GM18517 (cell line): ENCODE measurements around the gene GYS2.
A peak's percentile ranks its signal among the peaks of the same experiment; 100 is the strongest.
"Not testable (repeated sequence)": the region's sequence is repeated elsewhere in the genome, so short reads cannot be mapped to it uniquely, and the experiment has no call there.

Experiments used
- ATAC-seq: cut with Tn5 transposase; IDR thresholded peaks from one replicate; pipeline ENCODE4 v1.9.1; 2021; ENCODE audit warnings: mild to moderate bottlenecking, moderate library complexity; ENCODE audit not compliant: unreplicated experiment

Gene GYS2

GRCh38 chr12:21604245-21605101 lies at the start of gene GYS2:
TSS of gene GYS2 (minus strand) at chr12:21604847. CDS start at chr12:21604592, 255 bp downstream.
- no peak for ATAC-seq

GRCh38 chr12:21651821-21652220 lies 47.2 kb upstream of the GYS2 start:
- no peak for ATAC-seq

- ATAC-seq = no peak
Observed at GRCh38 chr12:21650997-21651396, 46.4 kb upstream of the GYS2 start.

DNA sequence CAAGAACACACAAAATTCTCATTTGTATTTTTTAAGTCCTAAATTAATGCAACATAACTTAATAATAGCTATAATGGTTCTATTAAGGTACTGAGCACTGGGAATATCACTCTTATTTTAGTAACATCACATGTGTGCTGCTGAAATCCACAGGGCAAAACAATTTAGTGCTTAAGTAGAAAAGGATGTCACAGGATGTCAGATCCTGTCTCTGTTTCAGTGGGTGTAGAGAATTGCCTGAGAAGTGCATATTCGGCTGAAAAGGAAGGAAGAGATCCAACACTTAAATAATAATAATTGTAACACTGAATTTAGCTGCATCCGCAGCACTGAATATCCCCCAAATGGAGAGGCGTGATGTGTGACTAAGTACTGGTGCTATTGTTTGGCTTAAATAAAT lies 44.4 kb upstream of the GYS2 start:
- ATAC-seq = no peak

- ATAC-seq = no peak
Observed at GRCh38 chr12:21648378-21648777, 43.7 kb upstream of the GYS2 start.

DNA sequence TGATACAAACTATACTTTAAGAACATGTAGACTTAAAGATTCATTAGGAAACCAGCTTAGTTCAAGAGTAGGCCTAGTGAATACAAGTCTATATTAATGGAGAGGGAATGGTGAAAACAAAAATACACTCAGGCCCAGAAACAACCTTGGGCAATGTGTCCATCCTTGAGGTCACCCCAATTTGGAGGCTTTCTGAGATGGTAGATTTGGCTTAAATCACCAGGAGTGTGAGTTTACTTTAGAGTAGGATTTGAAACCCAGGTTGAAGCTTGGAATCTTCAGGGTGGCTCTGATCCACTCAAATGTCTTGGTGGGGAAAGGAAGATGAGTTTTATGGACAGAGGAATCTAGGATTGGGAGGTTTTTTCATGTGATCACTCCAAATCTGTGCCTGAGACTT lies 42.5 kb upstream of the GYS2 start:
- no peak for ATAC-seq

- ATAC-seq = not testable (repeated sequence)
Observed at GRCh38 chr12:21645041-21645500, 40.4 kb upstream of the GYS2 start.

DNA sequence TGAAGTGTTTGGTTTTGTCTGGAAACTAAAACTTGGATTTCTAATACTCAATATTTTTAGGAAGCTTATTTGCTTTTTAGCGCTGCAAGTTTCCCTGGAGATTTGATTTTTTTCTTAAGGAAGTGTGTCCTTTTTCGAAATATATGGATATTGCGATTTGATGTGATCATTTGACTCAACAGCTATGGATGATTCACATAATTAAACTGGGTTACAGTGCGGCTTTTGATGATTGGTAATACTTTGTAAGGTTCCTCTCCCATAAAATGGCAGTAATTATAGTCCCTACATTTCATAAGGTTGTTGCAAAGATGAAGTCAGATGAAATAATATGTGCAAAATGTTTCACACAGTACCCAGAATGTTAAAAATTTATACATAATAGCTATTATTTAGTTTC lies 39.9 kb upstream of the GYS2 start:
- no peak for ATAC-seq

GRCh38 chr12:21643758-21644157 lies 39.1 kb upstream of the GYS2 start:
- ATAC-seq = no peak

GRCh38 chr12:21642707-21643389 lies 38.2 kb upstream of the GYS2 start:
- peak; percentile 63 for ATAC-seq

DNA sequence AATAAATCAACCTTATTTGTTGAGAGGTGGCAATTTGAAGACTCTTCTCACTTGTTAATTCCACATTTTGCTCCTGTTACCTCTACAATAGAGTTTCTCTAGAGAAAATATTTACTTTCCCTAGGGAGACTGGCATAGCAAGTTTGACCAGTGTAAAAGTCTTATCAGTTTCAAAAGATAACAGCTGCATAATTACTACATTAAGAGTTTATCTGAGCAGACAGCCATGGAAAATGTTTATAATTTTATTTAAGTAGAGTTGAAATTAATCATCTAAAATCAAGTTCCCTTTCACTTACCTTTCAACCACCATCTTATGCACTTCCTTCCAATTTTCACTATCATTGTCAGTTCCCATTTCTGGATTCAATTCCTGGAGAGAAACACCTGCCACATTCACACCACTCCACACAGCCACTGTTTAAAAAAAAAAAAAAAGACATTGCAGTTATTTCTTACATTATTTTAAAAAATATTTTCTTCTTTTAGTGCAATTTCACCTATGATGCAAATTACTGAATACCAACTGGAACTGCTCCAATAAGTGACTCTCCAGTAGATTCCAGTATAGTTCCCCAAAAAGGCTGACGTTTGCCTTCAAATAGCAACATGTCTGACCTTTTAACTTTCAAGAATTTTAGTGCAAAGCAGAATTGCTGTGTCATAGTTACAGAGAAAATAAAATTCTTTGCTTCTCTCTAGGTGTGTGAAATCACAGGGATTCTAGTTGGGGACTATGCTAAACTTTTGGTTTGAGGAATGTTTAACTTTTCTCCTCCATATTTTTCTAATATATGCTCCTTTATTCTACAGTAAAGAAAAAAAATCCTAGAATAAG lies 33.6 kb upstream of the GYS2 start:
- ATAC-seq = no peak

DNA sequence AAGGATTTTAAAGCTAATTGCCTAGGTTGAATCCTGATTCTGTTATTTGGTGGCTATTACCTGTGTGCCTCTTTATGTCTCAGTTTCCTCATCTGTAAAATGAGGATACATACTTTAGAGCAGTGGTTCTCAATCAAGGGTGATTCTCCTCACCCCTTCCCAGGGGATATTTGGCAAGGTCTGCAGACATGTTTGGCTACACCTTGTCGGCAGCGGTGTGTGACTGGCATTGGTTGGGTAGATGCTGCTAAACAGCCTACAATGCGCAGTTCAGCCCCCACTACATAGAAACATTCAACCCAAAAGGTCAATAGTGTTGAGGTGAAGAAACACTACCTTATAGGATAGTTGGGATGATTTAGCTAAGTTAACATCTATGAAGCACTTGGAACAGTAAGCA lies 29.6 kb upstream of the GYS2 start:
- ATAC-seq = no peak

GRCh38 chr12:21631367-21631766 lies 26.7 kb upstream of the GYS2 start:
- ATAC-seq = no peak

- ATAC-seq = no peak
Observed at GRCh38 chr12:21627924-21628323, 23.3 kb upstream of the GYS2 start.

DNA sequence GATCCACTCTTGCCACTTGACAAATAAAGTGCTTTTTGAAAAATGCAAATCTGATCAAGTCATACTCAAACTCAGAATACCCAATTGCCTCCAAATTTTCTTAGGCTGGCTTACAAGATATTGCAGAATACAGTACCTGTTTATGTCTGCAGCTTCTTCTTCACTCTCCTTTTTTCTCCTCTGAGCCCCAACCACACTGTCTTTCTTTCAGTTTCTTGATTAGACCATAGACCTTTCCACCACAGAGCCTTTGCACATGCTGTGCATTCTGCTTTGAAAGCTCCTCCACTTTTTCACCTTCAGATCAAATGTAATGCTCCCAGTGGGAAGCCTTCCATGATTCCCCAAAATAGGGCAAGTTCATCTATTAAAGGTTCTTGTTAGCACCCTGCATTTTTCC lies 13.9 kb upstream of the GYS2 start:
- ATAC-seq = no peak

DNA sequence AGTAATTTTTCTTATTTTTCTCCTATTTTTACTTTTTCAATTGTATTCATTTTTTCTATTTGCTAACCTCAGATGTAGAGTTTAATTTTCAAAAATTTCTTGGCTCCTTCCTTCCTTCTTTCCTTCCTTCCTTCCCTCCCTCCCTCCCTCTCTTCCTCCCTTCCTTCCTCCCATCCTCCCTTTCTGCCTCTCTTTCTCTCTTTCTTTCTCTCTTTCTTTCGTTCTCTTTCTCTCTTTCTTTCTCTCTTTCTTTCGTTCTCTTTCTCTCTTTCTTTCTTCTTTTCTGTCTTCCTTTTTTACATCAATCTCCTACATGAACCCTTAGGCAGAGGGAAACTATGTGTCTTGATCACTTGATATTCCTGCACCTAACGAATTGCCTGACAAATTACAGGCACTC lies 12.4 kb upstream of the GYS2 start:
- no peak for ATAC-seq

- no peak for ATAC-seq
Observed at GRCh38 chr12:21615431-21615830, 10.8 kb upstream of the GYS2 start.

DNA sequence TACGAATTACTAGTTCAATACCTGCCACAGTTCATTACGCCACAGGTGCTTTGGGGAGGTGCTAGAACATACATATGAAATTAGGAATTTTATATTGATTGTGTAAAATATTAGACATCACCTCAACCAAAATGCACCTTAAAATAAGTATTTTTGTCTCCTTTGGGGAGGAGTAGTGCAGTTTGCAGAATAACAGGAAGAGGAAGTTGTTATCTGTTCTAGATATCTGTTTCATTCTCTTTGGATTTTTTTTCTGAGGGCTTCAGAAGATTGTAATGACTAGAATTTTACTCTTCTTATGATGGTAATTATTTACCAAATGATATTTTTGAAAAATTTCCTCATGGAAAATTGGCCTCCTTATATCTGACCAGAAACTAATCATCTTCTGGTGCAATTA lies 9.9 kb upstream of the GYS2 start:
- no peak for ATAC-seq

DNA sequence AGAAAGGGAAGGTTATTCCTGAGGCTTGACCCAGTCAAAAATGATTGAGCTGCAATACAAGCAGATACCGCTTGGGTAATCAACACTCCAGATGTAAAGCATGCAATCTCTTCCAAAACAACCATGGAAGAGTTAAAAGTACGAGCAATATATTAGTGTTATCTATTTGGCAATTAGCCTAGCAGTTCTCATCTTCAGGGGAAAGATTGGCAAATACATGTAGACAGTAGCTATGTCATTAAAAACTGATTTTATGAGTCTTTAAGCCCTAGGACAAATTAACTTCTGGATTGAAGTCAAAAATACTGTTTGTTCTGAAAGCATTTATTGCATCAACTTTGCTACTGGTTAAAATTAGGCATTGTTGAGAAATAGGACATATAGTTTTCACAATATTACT lies 9.3 kb upstream of the GYS2 start:
- ATAC-seq = no peak

- no peak for ATAC-seq
Observed at GRCh38 chr12:21608196-21608595, 3.5 kb upstream of the GYS2 start.

DNA sequence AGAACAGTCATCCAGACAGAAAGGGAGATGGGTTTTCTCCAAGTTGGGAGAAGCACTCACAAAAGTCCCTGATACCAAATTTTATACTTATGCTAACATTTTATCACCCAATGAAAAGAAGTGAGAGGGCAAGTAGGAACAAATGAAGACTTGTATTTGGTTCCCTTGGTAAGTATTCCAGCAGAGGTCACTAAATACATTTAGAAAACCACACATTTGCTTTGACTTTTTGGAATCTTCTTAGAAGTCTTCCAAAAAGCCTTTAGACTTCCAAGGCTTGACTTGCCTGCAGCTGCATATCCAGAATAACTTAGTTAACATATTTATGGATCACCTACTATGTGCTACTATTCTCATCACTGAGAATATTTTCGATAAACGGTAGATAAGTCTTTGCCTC lies 3.1 kb upstream of the GYS2 start:
- no peak for ATAC-seq
